SIG-M5 (cell line): ENCODE measurements around the gene ARID1B.

Experiments used
- DNase-seq: peaks from one replicate; lab custom pipeline; 2025; lab: John Stamatoyannopoulos, UW

Gene ARID1B

DNA sequence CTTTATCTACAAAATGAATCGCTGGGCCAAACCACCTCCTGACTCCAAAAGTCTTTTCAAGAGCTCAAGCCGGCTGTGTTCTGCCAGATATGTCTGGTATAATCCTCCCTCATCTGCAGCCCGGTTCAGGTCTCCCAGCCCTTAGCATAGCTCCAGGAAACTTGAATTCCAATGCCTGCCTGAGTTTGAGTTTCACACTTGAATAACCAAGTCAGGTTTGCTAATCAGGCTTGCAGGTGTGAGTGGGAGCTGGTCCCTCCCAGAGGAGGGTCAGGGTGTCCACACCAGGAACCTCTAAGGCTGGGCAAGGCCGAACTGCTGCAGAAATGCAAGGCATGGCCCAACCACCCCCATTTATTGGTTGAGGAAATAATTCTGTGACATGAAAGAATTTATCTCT, 449.6 kb downstream of the ARID1B start:
- DNase-seq = no peak

DNA sequence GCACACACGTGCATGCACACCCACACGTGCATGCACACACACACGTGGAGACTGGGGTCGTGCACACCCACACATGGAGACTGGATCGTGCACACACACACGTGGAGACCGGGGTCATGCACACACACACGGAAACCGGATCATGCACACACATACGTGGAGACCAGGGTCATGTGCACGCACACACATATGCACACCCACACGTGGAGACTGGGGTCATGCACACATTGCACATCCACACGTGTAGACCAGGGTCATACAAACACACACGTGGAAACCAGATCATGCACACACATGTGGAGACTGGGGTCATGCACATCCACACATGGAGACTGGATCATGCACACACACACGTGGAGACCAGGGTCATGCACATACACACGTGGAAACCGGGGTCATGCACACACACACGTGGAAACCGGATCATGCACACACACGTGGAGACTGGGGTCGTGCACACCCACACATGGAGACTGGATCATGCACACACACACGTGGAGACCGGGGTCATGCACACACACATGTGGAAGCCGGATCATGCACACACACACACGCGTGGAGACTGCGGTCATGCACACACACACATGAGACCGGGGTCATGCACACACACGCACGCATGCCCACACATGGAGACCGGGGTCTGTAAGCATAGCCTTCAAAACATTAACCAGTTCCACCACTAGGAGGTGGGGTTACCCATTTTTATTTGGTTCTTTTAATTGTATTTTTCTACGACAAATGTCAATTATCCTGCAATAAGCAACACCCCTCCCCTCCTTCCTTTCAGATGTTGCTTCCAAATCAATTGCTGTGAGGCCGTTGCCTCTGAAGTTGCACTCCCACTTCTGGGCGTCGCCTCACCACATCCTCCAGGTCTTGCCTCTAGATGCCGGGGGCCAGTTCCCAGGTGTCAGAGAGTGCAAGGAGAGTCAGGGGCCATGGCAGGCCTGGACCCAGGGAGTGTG, 450.3 kb downstream of the ARID1B start:
- no peak for DNase-seq

- no peak for DNase-seq
These were observed 451.4 kb downstream of the ARID1B start for GRCh38 chr6:157228426-157229131.

GRCh38 chr6:157229132-157229618, 452.0 kb downstream of the ARID1B start:
- DNase-seq = no peak

- no peak for DNase-seq
These were observed 452.5 kb downstream of the ARID1B start for GRCh38 chr6:157229713-157230112.

- no peak for DNase-seq
These were observed 453.7 kb downstream of the ARID1B start for GRCh38 chr6:157230910-157231309.

DNA sequence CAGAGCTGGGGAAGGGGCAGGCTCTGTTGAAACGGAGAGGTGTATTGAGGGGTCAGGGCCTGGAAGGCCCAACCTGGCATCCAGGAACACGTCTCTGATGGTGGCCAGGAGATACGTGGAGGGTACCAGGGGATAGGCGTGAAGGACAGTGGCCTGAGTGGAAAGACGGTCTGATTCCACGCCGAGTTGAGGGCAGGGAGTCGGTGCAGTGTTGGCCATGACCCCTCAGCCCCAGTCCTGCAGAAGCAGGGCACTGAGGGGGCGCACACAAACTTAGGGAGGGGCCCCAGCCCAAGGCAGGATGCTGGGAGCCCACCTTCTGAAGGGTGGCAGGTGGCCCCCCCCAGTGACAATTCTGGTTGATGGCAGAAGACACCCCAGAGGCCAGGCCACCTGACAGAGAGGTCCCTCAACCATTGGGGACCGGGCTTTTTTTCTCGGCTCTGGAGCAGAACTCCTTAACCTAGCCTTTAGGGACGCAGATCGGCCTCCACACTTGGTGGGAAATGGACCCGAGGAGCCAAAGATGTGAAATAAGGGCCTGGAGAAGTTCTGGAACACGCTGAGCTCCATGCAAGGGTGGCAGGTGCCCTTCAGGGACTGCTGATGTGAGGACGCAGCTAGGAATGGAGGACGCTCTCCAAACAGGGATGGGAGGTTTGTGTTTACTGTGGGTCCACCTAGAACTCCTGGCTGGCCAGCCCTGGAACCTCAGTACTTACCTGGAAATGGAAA, 455.1 kb downstream of the ARID1B start:
- no peak for DNase-seq

DNA sequence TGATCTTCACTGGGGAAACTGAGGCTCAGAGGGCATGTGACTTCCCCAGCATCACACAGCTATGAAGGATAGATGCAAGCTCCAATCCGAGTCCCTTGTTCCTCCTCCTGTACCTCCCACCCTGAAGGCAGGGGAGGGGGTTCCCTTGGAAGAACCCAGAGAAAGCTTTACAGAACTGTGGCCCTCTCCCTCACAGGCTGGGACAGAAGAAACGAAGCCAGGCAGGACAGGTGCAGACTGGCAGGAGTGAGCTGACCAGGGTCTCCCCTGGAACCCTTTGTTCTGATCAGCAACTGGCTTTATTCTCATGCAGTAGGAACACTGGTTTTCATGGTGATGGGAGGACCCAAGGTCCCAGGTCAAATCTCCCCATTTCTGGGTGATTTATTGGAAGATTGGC, 456.0 kb downstream of the ARID1B start:
- no peak for DNase-seq

GRCh38 chr6:157233686-157234085, 456.5 kb downstream of the ARID1B start:
- no peak for DNase-seq

GRCh38 chr6:157235600-157236039, 458.4 kb downstream of the ARID1B start:
- DNase-seq = no peak

- no peak for DNase-seq
These were observed 459.0 kb downstream of the ARID1B start for GRCh38 chr6:157236040-157236725.

DNA sequence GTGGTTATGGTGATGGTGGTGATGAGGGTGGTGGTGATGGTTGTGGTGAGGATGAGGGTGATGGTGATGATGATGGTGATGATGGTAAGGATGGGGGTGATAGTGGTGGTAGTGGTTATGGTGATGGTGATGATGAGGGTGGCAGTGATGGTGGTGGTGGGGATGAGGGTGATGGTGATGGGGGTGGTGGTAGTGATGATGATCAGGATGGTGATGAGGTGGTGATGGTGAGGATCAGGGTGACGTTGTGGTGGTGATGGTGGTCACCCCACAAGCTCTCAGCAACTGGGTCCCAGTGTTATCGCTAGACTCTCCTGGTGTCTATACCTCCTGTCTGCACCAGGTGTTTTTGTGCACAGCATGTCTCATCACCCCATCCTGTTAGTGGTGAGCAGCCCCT, 461.2 kb downstream of the ARID1B start:
- no peak for DNase-seq

DNA sequence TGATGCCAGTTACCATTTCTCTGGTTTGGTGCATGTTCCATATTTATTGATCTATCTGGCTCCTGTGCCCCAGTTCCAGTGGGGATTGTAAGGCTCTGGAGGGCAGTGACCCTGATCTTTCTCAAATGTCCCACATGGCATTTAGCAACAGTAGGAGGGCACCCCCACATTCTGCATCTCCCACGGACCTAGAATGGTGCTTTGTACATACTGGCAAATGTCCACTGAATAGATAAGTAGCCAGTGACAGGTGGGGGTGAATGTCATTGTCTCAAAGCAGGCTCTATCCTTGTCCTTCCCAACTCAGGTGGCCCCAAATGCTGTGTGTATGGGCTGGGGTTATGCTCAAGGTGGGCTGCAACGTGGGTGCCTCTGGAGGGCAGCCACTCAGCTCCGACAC, 462.0 kb downstream of the ARID1B start:
- no peak for DNase-seq

DNA sequence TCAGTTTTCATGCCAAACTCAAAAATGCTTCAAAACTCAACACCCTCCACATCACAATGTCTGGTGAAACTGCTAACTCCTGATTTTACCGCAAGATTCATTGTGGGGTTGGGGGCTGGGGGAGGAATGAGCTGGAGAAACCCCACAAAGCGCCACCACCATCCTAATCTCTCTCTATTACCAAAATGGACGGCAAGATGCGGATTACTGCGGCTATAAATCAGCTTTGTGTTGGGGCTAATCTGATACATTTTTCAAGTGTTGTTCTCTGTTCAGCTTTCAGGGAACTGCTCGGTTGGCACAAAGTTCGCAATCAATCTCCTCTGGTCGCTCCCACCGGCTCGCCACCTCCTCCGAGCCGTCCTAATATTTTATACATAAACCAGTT, 462.5 kb downstream of the ARID1B start:
- DNase-seq = no peak

- DNase-seq = no peak
These were observed 463.1 kb downstream of the ARID1B start for GRCh38 chr6:157240059-157240959.

- no peak for DNase-seq
These were observed 463.8 kb downstream of the ARID1B start for GRCh38 chr6:157240960-157241311.

GRCh38 chr6:157242791-157243190, 465.6 kb downstream of the ARID1B start:
- no peak for DNase-seq

GRCh38 chr6:157244175-157244574, 467.0 kb downstream of the ARID1B start:
- DNase-seq = no peak

GRCh38 chr6:157244780-157245179, 467.6 kb downstream of the ARID1B start:
- DNase-seq = no peak

GRCh38 chr6:157245436-157245835, 468.3 kb downstream of the ARID1B start:
- no peak for DNase-seq
